GM19328 (cell line): ENCODE results near the gene LMF1.

Experiments used
- ATAC-seq: cut with Tn5 transposase; IDR thresholded peaks from one replicate; pipeline ENCODE4 v1.9.1; 2021; ENCODE audit warnings: mild to moderate bottlenecking, moderate library complexity; ENCODE audit not compliant: unreplicated experiment

Gene LMF1

DNA sequence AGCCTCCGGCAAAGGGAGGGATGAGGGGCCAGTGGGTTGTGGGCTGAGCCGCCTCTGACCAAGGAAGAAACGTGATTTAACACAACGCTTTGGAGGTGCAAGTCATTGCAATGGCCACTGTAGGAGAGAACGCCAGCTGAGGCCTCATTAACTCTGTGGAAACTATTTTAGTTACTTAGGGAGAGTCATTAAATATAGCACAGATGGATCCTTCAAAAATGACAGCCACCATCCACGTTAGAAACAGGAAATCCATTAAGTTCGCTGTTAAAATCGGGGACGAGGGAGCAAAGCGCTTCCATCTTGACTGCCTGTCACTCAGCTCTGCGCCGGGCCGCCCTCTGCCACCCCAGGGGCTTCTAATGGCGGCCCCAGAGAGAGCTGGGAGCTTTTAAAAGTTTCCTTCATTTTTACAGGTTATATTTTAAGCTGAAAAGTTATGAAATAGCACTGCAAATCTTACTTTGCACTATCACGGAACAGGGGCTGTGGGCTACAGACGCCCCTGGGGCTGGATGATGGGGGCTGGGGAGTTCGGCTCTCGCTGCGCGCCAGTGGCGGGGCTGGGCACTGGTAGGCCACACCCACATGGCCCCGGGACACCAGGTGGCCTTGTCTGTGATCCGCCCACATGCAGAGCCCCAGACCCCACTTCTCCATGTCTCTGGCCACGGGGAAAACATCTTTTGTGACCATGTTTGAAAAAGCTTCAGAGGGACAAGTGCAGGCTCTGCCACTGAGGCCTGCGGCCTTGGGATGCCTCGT is 54.6 kb downstream of the LMF1 start:
- ATAC-seq, result no peak

DNA sequence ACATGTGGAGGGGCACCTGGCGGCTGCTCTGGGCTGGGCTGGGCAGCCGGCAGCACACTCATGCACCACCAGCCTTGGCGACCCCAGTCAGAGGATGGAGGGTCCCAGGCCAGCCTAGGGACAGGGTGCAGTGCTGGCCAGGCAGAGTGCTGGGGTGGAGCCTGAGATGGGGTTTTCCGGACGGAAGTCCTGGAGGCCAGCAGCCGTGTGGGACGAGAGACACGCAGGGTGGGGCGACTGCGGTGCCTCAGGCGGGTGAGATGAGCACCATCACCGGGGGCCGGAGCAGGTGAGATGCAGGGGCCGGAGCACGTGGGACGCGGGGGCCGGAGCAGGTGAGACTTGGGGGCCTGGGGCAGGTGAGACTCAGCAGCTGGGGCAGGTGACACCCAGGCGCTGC is 55.2 kb downstream of the LMF1 start:
- ATAC-seq, result no peak

DNA sequence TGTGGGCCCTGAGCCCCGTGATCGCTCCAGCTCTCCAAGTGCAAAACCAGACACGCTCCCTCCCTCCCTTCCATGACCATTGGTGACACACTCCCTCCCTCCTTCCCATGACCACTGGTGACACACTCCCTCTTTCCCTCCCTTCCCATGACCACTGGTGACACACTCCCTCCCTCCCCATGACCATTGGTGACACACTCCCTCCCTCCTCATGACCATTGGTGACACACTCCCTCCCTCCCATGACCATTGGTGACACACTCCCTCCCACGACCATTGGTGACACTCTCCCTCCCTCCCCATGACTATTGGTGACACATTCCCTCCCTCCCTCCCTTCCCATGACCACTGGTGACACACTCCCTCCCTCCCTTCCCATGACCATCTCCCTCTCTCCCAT is 56.3 kb downstream of the LMF1 start:
- ATAC-seq, result no peak

DNA sequence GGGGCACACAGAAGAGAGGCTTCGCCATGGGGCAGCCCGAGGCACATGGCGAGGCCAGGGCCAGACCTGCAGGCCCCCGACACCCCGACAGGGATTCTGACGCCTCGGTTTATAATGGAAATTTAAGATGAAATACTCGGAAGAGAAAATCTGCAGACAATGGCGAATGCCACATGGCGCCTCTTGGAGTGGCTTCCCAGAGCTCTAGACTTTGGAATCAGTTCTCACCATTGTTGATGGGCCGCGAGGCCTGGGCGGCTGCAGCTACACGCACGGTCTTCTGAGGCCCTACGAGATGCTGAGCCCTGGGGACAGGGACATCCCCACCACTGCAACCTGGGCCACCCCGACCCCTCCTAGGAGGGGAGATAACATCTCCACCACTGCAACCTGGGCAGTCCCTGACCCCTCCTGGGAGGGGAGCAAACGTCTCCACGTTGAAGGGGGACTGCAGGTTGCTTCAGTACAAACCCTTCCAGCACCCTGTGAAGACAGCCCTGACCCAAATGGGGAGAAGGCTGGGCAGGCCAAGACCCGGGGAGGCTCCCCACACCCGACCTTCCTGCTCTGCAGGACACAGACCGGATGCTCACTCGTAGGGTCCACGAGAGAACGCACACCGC is 56.9 kb downstream of the LMF1 start:
- no peak for ATAC-seq

DNA sequence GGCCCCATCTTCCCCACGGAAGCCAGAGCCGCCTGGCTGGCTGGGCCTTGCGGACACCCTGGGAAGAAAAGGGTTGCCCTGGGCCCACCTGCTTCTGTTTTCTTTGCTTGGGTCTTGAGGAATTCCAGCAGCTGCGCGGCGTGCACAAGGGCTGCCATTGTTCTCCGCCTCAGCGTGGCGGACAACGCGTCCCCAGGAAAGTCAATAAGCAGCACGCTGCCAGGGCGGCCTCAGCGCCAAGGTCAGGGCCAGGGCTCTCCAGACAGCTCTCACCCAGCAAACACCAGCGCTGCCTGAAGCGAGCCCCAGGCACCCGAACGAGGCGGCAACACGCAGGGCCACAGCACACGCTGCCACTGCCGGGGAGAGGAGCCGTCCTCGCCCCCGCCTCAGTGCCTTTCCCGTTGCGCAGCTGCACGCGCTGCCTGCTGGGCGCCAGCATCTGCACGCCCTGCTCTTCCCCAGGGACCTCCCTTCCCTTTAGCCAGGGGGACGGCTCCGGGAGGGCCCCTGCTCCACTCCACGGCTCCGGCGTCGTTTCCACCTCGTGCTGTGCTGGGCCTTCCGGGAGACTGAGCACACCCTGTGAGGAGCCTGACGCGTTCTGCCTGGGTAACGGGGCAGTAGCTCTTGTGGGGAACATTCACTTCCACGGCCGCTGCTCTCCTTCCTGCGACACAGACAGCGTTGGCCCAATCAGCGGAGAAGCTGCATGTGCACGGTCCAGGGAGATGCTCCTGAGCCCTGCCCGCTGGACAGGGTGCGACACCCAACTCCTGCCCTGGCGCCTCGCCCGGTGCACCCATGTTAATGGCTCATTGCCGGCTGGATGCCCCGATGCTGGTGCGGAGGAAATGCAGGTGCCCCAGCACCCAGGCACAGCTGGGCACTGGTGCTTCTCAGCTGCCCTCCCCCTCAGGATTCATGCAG is 57.8 kb downstream of the LMF1 start:
- no peak for ATAC-seq

DNA sequence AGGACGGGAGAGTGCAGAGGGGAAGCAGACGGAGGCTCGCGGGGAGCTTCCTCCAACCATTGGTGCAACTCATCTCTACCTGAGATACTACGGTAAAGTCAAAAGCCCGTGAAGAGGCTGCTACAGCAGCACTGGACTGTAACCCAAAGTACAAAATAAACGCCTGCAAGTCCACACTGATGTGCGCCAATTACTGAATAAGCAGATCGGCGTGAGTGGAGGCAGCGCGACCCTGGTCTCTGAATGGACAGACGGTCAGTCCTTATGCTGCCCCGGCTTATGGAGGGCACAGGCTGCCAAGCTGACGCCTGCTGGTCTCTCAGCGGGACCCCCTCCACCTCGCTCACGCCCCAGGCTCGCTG is 58.5 kb downstream of the LMF1 start:
- no peak for ATAC-seq

DNA sequence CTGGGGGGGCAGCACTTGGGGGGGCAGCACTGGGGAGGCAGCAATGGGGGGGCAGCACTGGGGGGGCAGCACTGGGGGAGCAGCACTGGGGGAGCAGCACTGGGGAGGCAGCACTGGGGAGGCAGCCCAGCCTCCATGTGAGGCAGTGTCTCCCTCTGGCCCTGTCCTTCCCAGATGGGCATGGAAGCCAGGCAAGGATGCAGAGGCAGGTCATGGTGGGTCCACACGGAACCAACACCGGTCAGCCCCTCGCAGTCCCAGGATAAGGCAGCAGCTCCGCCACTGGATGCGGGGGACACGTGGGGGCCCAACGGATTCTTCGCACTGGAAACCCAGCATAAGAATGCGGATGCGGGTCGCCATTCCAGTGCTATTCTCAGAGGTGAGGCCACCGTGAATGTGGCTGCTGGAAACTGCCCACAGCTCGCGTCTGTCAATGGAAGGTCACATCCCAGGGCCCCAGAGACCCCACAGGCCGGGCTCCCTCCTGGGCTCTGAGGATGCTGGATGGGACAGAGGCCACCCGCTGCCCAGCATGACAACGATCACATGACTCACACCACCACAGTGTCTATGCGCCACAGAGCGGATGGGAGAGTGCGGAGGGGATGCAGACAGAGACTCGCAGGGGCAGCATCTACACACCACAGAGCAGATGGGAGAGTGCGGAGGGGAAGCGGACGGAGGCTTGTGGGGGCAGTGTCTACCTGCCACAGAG is 59.0 kb downstream of the LMF1 start:
- ATAC-seq, result no peak

DNA sequence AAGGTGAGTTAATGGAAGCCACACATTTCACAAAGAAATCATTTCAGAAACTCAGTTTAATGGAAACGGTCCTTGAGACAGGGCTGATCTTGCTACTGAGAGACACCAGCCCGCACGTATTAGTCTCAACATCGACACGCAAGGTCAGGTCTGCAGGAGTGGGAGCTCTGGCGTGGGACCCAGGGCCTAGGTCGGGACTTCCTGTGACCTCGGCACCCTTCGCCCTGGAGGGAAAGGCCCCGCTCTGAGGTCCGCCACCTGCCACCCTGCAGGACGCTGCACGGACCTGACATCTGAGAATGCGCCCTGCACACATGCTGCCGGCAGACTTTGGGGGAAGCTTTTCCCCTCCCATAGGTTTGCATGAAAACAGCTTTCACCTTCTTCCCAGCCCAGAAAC is 59.7 kb downstream of the LMF1 start:
- ATAC-seq, result no peak

DNA sequence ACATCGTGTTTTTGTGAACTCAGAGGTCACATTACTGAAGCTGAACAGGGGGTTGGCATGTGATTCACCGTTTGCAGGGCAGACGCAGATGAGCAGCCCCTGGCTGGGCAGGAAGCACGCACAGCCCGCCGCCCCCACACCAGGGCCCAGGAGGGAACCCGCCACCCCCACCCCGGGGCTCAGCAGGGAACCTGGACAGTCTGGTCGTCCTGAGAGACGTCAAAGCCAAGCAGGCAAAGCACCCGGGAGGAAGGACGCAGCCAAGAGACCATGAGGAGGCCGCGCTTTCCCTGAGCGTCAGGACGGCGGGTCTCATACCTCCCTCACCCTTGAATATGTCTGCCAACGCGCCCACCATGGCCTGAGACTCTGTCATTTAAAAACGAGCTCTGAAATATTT is 60.6 kb downstream of the LMF1 start:
- no peak for ATAC-seq

DNA sequence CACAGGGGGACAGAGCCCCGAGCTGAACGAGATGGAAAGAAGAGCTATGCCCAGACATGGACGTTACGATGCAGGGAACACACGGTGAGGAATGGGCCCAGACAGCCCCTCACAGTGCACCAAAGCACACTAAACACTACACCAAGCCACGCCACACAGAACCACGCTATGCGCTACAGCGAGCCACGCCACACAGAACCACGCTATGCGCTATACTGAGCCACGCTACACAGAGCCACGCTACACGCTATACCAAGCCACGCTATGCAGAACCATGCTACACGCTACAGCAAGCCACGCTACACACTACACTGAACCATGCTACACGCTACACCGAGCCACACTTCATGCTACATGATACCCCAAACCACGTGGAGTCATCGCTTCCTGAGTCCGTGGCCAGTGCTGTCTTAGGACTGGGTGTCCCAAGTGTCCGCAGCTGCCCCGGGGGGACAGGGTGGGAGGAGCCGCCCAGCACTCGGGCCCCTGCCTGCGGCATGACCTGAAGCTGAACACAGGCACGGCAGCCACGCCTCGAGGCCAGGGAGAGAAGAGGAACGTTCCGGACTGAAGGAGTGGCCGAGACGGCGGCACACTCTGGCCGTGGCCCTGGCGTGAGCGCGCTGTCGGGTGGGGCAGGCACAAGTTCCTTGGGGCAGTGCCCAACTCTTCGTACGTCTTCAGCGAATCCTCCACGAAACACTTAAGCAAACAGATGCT is 61.3 kb downstream of the LMF1 start:
- no peak for ATAC-seq

DNA sequence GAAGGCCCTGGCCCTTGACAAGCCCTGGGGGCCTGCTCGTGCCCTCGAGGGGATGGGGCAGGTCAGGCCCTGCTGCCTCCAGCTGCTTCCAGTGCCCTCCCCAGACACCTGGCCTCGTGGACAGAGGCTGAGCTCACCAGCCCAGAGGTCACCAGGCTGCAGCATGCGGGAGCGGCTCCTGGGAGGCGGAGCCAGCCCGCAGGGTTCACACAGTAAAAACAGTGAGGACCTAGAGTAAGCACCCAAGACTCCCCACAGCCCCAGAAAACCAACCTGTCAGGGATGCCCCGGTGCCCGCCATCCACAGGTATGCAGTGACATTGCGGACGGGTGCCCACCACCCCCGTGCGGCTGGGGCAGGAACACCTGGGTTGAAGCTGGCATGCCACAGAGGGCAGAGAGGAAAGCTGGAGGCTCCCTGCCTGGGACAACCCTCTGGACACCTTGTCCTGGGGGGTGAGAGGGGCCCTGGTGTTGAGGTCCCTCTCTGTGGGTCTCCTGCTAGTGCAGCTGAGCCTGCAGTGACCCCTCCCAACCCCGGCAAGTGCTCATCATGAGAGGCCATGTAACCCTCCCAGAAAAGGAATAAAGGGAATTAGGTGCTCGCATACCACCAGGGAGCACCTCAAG is 62.1 kb downstream of the LMF1 start:
- no peak for ATAC-seq

DNA sequence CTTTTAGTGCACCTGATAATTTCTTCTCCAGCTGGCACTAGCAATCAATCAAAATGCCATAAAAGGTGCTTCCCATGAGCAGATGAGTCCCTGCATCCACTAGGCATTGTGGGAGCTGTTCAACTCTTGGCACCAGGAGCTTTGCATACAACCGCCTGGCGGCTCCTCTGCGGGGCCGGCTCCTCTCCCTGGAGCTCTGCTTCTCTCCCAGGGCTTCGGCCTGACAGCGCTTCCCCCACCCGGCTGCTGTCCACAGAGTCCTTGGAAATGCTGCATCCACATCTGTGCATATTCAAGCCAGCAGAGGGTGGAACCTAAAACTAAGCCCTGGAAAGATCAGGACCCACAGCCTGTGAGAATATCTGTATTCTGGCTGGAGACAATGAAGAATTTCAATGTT is 62.9 kb downstream of the LMF1 start:
- ATAC-seq, result no peak

DNA sequence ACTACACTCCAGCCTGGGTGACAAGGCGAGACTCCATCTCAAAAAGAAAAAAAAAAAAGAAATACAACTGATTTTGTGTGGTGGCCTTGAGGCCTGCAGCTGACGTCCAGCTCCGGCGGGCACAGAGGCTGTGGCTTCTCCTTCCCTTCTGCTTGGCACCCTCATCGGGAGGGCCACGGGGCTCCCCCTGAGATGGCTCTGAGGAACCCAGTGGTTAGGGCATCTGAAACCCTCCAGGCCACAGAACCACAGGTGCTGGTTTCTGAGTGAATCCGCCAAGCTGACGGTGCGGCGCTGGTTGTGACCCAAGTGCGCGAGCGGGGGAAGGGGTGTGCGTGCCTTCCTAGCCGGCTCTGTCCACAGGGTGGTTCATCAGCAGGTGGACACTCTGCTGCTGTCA is 63.4 kb downstream of the LMF1 start:
- no peak for ATAC-seq

DNA sequence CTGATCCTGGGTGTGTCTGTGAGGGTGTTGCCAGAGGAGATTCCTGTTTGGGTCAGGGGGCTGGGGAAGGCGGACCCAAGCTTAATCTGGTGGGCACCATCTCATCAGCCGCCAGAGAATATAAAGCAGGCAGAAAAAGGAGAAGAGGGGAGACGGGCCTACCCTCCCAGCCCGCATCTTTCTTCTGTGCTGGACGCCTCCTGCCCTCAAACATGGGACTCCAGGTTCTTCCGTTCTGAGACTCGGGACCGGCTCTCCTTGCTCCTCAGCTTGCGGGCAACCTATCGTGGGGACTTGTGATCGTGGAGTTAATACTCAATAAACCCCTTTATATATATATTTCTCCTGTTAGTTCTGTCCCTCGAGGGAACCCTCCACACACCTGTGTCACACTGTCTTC is 64.5 kb downstream of the LMF1 start:
- no peak for ATAC-seq

DNA sequence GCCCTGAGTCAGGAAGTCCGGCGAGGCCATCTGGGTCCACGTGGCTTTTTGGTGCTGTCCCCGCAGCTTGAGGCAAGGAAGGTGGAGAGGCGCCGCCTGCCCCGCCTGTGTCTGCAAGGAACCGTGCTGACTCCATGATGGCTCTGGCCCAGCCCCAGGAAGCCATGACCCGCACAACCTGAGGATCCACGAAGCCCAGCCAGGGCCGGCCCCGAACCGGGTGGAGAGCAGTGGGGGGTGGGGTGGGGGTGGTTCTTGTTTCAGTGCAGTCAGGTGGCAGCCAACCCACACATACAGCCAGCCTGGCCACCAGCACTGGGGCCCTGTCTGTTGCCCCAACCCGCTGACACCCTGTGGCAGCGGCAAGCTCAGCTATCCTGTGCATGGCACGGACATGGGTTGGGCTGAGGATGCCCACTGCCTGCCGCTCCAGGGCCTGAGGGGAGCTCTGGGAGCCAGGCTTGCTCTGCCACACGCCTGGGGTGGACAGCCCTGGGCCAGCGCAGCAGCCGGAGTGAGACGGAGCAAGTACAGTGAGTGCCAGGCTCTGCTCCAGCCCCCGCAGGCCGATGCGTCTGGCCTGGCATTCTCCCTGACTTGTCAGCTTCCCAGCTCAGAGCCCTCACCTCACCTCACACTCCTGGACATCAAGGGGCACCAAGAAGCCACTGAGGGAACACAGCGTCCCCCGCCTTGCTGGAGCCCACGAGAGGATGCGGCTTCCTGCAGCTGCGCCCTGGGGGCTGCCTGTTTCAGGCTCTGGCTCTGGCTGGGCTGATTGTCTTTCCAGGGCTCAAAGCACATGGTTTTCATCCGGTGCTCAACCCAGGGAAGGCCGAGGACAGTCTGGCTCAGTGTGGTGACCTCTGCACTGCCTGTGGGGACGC is 68.8 kb downstream of the LMF1 start:
- ATAC-seq, result no peak

DNA sequence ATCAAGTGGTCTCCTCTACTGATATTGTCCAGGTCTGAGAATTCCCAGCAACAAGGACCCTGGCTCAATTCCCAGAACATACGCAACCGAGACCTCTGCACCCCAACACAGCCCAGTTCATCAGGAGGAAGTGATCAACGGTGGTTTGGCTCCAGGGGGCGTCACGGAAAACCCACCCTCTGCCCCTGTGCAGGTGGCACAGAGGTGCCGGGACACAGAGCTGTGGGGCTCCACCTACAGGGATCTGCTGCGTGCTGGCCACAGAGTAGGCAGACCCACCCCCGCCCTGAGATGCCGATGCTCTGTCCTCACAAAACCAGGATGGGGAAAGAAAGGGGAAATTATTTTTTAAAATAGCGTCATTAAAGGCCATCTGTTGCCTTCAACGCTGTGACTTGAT is 69.6 kb downstream of the LMF1 start:
- no peak for ATAC-seq

DNA sequence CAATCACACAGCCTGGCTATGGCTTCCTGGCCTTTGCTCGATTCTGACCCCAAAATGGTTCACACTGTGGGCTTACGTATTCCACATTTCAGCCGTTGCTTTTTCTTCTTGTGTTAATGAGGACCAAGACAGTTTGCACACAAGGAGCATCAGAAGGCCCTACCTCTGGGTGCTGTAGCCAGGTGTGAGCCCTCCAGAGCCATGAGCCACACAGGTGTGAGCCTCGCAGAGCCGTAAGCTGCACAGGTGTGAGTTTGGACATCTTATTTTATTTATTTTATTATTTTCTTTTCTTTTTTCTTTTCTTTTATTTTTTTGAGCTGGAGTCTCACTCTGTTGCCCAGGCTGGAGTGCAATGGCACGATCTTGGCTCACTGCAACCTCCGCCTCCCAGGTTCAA is 70.6 kb downstream of the LMF1 start:
- no peak for ATAC-seq

DNA sequence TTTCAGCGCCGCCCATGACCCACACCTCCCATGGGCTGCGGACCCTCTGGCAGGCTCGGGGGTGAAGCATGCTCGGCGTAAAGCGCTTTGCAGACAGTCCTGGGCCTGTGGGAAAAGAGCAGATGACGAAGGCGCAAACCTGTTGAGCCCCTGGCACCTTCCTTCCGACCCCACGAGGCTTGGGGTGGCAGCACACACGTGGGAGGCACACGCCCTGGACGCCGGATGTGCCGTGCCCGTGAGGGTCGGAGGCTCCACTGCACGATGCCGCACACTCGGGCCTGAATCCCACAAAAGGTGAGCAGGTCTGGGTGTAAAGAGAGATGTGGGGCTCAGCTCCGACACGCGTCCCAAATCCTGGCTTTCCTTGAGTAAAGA is 71.1 kb downstream of the LMF1 start:
- no peak for ATAC-seq
